ENCODE results near the gene PPM1E. TPM values are rescaled to one million over a fixed set of nuclear protein-coding genes. Genes with fewer than 3 reads are reported as not detected.

The PPM1E gene
- polyA plus RNA-seq, 1 donor from 2014 or later = 39.5 TPM

- Histone ChIP-seq H2AFZ (ENCODE audit: low read depth, low read length) (peak overlapping the region; percentile 99), H3K9me2 (ENCODE audit: insufficient read depth, low read length) (no peaks in the 10 kb centered on the region), H3K79me2 (replicated peaks; ENCODE audit: insufficient read depth, low read length) (peaks cover 41% of the 10 kb centered on the region), H3K4me3 (ENCODE audit: low read length) (peak overlapping the region; percentile 93), H3K9ac (ENCODE audit: low read length) (peak overlapping the region; percentile 93), H3K27me3 (ENCODE audit: insufficient read depth, low read depth, low read length) (no peaks in the 10 kb centered on the region), H3K36me3 (ENCODE audit: insufficient read depth, low read length) (no peaks in the 10 kb centered on the region), H4K20me1 (ENCODE audit: insufficient read depth) (peaks cover 4% of the 10 kb centered on the region), H3K27ac (ENCODE audit: low read length) (peak overlapping the region; percentile 89), H3K9me3 (ENCODE audit: low read length) (no peaks in the 10 kb centered on the region), H3K4me2 (ENCODE audit: low read length) (peak overlapping the region; percentile 99), H3F3A (ENCODE audit: insufficient read depth, low read length, poor library complexity, severe bottlenecking) (peaks cover 3% of the 10 kb centered on the region)
- peak; percentile 85 for TF ChIP-seq REST (IDR thresholded peaks at IDR 0.05; ENCODE audit: borderline replicate concordance)
- TF ChIP-seq, protein P1, sequence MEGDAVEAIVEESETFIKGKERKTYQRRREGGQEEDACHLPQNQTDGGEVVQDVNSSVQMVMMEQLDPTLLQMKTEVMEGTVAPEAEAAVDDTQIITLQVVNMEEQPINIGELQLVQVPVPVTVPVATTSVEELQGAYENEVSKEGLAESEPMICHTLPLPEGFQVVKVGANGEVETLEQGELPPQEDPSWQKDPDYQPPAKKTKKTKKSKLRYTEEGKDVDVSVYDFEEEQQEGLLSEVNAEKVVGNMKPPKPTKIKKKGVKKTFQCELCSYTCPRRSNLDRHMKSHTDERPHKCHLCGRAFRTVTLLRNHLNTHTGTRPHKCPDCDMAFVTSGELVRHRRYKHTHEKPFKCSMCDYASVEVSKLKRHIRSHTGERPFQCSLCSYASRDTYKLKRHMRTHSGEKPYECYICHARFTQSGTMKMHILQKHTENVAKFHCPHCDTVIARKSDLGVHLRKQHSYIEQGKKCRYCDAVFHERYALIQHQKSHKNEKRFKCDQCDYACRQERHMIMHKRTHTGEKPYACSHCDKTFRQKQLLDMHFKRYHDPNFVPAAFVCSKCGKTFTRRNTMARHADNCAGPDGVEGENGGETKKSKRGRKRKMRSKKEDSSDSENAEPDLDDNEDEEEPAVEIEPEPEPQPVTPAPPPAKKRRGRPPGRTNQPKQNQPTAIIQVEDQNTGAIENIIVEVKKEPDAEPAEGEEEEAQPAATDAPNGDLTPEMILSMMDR (IDR thresholded peaks at IDR 0.05; ENCODE audit: poor library complexity, severe bottlenecking) = no peak
- peak; percentile 37 for TF ChIP-seq RAD21 (conservative IDR thresholded peaks at IDR 0.05)
- TF ChIP-seq TAF1 (IDR thresholded peaks at IDR 0.05; ENCODE audit: low read depth) = no peak
- no peak for TF ChIP-seq EP300 (conservative IDR thresholded peaks at IDR 0.05; ENCODE audit: poor library complexity, severe bottlenecking)
- TF ChIP-seq SMC3 (conservative IDR thresholded peaks at IDR 0.05; ENCODE audit: poor library complexity) = peak; percentile 21
- TF ChIP-seq MXI1 (conservative IDR thresholded peaks at IDR 0.05; ENCODE audit: poor library complexity, severe bottlenecking) = peak; percentile 41
- TF ChIP-seq POLR2AphosphoS5 (IDR thresholded peaks at IDR 0.05) = peak; percentile 67
- TF ChIP-seq EZH2 (IDR thresholded peaks at IDR 0.05; ENCODE audit: borderline replicate concordance, insufficient read depth, low read length, poor library complexity, severe bottlenecking) = no peak
These were observed 850 bp downstream of the PPM1E start for GRCh38 chr17:58756246-58757161.

DNA sequence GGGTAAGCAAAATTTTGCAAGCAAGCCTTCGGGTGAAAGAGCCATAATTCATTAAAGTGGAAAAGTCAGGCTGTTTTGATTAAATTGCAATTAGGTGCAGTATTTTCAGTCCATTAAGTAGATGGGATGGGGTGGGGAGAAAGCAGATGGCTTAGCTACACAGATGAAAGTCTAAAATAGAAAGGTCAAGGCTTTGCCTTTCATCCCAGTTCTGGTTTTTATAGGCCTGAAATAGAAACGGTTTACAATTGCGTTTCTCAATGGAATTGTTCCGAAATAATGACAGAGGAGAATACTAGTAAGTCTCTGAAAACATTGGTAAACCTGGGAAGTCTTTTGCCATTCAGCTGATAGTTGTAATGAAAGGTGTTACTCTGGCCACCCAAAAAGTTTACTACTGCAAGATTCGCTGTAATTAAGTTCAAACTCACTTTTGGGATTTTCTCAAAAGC is 1.5 kb downstream of the PPM1E start:
- Histone ChIP-seq H3K9me3 (ENCODE audit: low read length) (no peaks in the 10 kb centered on the region), H4K20me1 (ENCODE audit: insufficient read depth) (peaks cover 4% of the 10 kb centered on the region), H3F3A (ENCODE audit: insufficient read depth, low read length, poor library complexity, severe bottlenecking) (peaks cover 3% of the 10 kb centered on the region), H3K4me3 (ENCODE audit: low read length) (peak overlapping the region; percentile 93), H3K27ac (ENCODE audit: low read length) (peak overlapping the region; percentile 89), H3K9ac (ENCODE audit: low read length) (peak overlapping the region; percentile 93), H3K4me2 (ENCODE audit: low read length) (peak overlapping the region; percentile 99), H2AFZ (ENCODE audit: low read depth, low read length) (peak overlapping the region; percentile 49), H3K9me2 (ENCODE audit: insufficient read depth, low read length) (no peaks in the 10 kb centered on the region), H3K79me2 (replicated peaks; ENCODE audit: insufficient read depth, low read length) (peaks cover 41% of the 10 kb centered on the region), H3K27me3 (ENCODE audit: insufficient read depth, low read depth, low read length) (no peaks in the 10 kb centered on the region), H3K36me3 (ENCODE audit: insufficient read depth, low read length) (no peaks in the 10 kb centered on the region)
- TF ChIP-seq MXI1 (conservative IDR thresholded peaks at IDR 0.05; ENCODE audit: poor library complexity, severe bottlenecking) (no peak), EP300 (conservative IDR thresholded peaks at IDR 0.05; ENCODE audit: poor library complexity, severe bottlenecking) (no peak), RAD21 (conservative IDR thresholded peaks at IDR 0.05) (peak; percentile 3), EZH2 (IDR thresholded peaks at IDR 0.05; ENCODE audit: borderline replicate concordance, insufficient read depth, low read length, poor library complexity, severe bottlenecking) (no peak)
